ENCODE measurements around the gene LSM7. TPM values are rescaled to one million over a fixed set of nuclear protein-coding genes. Genes with fewer than 3 reads are reported as not detected.
A peak's percentile ranks its signal among the peaks of the same experiment; 100 is the strongest.

Gene LSM7
- total and polyA plus RNA-seq, 2 of the 13 experiments (the other 11 are each of a cell fraction or from before 2014, with no cell fraction given): 140 to 205 TPM

DNA sequence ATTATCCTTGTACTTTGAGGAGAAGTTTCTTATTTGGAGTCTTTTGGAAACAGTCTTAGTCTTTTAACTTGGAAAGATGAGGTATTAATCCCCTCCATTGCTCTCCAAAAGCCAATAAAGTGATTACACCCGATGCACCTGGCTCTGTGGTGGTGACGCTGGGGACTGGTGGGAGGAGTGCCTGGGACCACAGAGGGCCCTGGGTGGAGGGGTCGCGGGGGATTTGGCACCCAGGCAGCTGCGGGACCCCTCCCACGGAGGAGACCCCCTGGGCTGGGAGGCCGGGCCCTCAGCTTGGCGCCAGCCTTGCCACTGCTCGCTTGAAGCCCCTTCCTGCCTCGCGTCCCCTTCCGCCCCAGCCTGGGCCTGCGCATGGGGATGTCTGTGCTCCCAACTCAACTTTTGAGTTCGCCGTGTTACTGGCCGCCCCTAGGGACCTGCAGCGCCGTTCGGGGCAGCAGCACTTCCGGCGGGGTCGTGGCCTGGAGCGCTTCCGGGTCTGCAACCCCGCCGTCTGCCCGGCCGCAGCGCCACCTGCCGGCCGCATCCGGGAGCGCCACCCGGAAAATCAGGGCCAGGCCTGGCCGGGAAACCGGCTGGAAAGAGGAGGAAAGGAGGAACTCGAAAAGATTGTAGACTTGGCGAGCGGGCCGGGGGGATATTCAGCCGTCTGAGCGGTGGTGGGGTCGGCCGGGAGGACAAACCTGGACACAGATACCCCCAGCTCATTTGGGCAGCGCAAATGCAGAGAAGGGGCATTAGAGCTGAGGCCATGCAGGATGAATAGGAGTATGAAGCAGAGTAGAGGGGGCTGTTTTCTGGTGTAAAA lies 54.8 kb downstream of the LSM7 start (continued):
- TF ChIP-seq, protein P1, sequence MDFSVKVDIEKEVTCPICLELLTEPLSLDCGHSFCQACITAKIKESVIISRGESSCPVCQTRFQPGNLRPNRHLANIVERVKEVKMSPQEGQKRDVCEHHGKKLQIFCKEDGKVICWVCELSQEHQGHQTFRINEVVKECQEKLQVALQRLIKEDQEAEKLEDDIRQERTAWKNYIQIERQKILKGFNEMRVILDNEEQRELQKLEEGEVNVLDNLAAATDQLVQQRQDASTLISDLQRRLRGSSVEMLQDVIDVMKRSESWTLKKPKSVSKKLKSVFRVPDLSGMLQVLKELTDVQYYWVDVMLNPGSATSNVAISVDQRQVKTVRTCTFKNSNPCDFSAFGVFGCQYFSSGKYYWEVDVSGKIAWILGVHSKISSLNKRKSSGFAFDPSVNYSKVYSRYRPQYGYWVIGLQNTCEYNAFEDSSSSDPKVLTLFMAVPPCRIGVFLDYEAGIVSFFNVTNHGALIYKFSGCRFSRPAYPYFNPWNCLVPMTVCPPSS (IDR thresholded peaks at IDR 0.05): no peak
- peak; percentile 84 for TF ChIP-seq KDM5B (CRISPR knock-in tag; IDR thresholded peaks at IDR 0.05; ENCODE audit: borderline replicate concordance)
- no peak for TF ChIP-seq HDAC6 (IDR thresholded peaks at IDR 0.05; ENCODE audit: low read depth, low read length)
- no peak for TF ChIP-seq CBX1 (IDR thresholded peaks at IDR 0.05; ENCODE audit: low read depth)
- TF ChIP-seq AGO2 (optimal IDR thresholded peaks at IDR 0.05; ENCODE audit: low read depth, low read length): peak; percentile 99
- no peak for TF ChIP-seq ZNF329 (CRISPR knock-in tag; IDR thresholded peaks at IDR 0.05; ENCODE audit: low read depth)
- TF ChIP-seq HES4 (CRISPR knock-in tag; IDR thresholded peaks at IDR 0.05; ENCODE audit: borderline replicate concordance): 0 out of 2 replicates have a peak, but pooled peaks have one; percentile 77
- no peak for TF ChIP-seq MLLT10 (CRISPR knock-in tag; IDR thresholded peaks at IDR 0.05)
- no peak for TF ChIP-seq RCOR2 (CRISPR knock-in tag; IDR thresholded peaks at IDR 0.05)
- peak in 1 of 2 experiments; percentile 65; a peak in 2 of 4 replicates for TF ChIP-seq POLR2A (IDR thresholded peaks at IDR 0.05; ENCODE audit: insufficient read depth in 1 of 2, low read depth in 2 of 2, low read length in 2 of 2)
- no peak for TF ChIP-seq NR2F6 (IDR thresholded peaks at IDR 0.05)
- TF ChIP-seq NR2F6 (CRISPR knock-in tag; IDR thresholded peaks at IDR 0.05): peak; percentile 36; the same call in 1 of the 2 replicates
- TF ChIP-seq HNRNPK (IDR thresholded peaks at IDR 0.05; ENCODE audit: low read depth, low read length, poor library complexity, severe bottlenecking): peak; percentile 29
- TF ChIP-seq, protein P2, sequence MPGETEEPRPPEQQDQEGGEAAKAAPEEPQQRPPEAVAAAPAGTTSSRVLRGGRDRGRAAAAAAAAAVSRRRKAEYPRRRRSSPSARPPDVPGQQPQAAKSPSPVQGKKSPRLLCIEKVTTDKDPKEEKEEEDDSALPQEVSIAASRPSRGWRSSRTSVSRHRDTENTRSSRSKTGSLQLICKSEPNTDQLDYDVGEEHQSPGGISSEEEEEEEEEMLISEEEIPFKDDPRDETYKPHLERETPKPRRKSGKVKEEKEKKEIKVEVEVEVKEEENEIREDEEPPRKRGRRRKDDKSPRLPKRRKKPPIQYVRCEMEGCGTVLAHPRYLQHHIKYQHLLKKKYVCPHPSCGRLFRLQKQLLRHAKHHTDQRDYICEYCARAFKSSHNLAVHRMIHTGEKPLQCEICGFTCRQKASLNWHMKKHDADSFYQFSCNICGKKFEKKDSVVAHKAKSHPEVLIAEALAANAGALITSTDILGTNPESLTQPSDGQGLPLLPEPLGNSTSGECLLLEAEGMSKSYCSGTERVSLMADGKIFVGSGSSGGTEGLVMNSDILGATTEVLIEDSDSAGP (CRISPR knock-in tag; IDR thresholded peaks at IDR 0.05; ENCODE audit: borderline replicate concordance): peak; percentile 81; the same call in 1 of the 2 replicates
- TF ChIP-seq, protein P3, sequence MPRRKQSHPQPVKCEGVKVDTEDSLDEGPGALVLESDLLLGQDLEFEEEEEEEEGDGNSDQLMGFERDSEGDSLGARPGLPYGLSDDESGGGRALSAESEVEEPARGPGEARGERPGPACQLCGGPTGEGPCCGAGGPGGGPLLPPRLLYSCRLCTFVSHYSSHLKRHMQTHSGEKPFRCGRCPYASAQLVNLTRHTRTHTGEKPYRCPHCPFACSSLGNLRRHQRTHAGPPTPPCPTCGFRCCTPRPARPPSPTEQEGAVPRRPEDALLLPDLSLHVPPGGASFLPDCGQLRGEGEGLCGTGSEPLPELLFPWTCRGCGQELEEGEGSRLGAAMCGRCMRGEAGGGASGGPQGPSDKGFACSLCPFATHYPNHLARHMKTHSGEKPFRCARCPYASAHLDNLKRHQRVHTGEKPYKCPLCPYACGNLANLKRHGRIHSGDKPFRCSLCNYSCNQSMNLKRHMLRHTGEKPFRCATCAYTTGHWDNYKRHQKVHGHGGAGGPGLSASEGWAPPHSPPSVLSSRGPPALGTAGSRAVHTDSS (CRISPR knock-in tag; conservative IDR thresholded peaks at IDR 0.05): no peak
- 0 out of 2 replicates have a peak, but pooled peaks have one; percentile 22 for TF ChIP-seq HDAC2 (CRISPR knock-in tag; IDR thresholded peaks at IDR 0.05)
- TF ChIP-seq TBX2 (CRISPR knock-in tag; IDR thresholded peaks at IDR 0.05; ENCODE audit: borderline replicate concordance): no peak
- peak; percentile 57 for TF ChIP-seq MED8 (CRISPR knock-in tag; IDR thresholded peaks at IDR 0.05; ENCODE audit: insufficient replicate concordance)
- TF ChIP-seq ZEB1 (IDR thresholded peaks at IDR 0.05; ENCODE audit: insufficient replicate concordance, low read depth): no peak
- no peak for TF ChIP-seq ZSCAN30 (CRISPR knock-in tag; IDR thresholded peaks at IDR 0.05)
- no peak for TF ChIP-seq CHD2 (IDR thresholded peaks at IDR 0.05; ENCODE audit: low read depth, low read length)
- TF ChIP-seq ZMYM2 (CRISPR knock-in tag; IDR thresholded peaks at IDR 0.05): no peak
- TF ChIP-seq NR3C1 (CRISPR knock-in tag; IDR thresholded peaks at IDR 0.05): no peak
- no peak for TF ChIP-seq MAFG (CRISPR knock-in tag; IDR thresholded peaks at IDR 0.05)
- TF ChIP-seq NCOR1 (IDR thresholded peaks at IDR 0.05; ENCODE audit: borderline replicate concordance, low read length): no peak
- no peak for TF ChIP-seq ARNT (IDR thresholded peaks at IDR 0.05)
- TF ChIP-seq NR2C2 (CRISPR knock-in tag; IDR thresholded peaks at IDR 0.05; ENCODE audit: borderline replicate concordance): peak; percentile 99
- TF ChIP-seq SMC3 (IDR thresholded peaks at IDR 0.05; ENCODE audit: low read length): peak; percentile 41; the same call in 1 of the 2 replicates
- TF ChIP-seq THYN1 (CRISPR knock-in tag; IDR thresholded peaks at IDR 0.05; ENCODE audit: borderline replicate concordance, low read depth): no peak

Data from HepG2 (cell line).